MCF 10A (cell line): ENCODE data around the gene SLC44A3. TPM values are rescaled to one million over a fixed set of nuclear protein-coding genes. Genes with fewer than 3 reads are reported as not detected.

ENCODE experiments used
- BruUV-seq: library from RNA; stranded (reverse); fragments of 400-500 nt; replicated peaks from 2 replicates; lab custom pipeline; 2021; lab: Mats Ljungman, UMichigan
- CTCF ChIA-PET: fragments of 300-600 bp; sonication (Branson Sonifier 250); formaldehyde crosslinking; extraction: SDS; loops from one replicate; lab custom pipeline; 2021; ENCODE audit warnings: antibody characterized with exemption, inconsistent platforms; lab: Yijun Ruan, JAX
- POLR2A ChIA-PET: fragments of 300-600, 350-650 bp; sonication (Branson Sonifier 250); formaldehyde crosslinking; extraction: SDS; loops from one replicate; lab custom pipeline; 2020; ENCODE audit warnings: antibody characterized with exemption, inconsistent platforms; lab: Yijun Ruan, JAX
- DNase-seq: peaks from one replicate; pipeline ENCODE4 v3.0.0-alpha.2; 2018; ENCODE audit not compliant: unreplicated experiment
- H3K27ac Mint-ChIP-seq: one replicate; pipeline ENCODE4 v1.8.0; 2022; ENCODE audit warnings: mild to moderate bottlenecking, low read depth, mixed read lengths; ENCODE audit not compliant: unreplicated experiment
- H3K27me3 Mint-ChIP-seq: one replicate; pipeline ENCODE4 v1.8.0; 2022; ENCODE audit warnings: mixed read lengths; ENCODE audit not compliant: insufficient read depth, unreplicated experiment
- H3K36me3 Mint-ChIP-seq: one replicate; pipeline ENCODE4 v1.8.0; 2022; ENCODE audit warnings: mild to moderate bottlenecking, moderate library complexity, mixed read lengths; ENCODE audit not compliant: insufficient read depth, unreplicated experiment
- H3K4me1 Mint-ChIP-seq: one replicate; pipeline ENCODE4 v1.8.0; 2022; ENCODE audit warnings: mixed read lengths; ENCODE audit not compliant: insufficient read depth, unreplicated experiment
- H3K4me3 Mint-ChIP-seq: one replicate; pipeline ENCODE4 v1.8.0; 2022; ENCODE audit warnings: mild to moderate bottlenecking, moderate library complexity, mixed read lengths; ENCODE audit not compliant: unreplicated experiment
- H3K9me3 Mint-ChIP-seq: one replicate; pipeline ENCODE4 v1.8.0; 2022; ENCODE audit warnings: mixed read lengths; ENCODE audit not compliant: unreplicated experiment
- intact Hi-C: fragments of 100-400 bp; cut with micrococcal nuclease; formaldehyde crosslinking; loops from 2 replicates; pipeline ENCODE4 v1.14.1; 2022
- total RNA-seq: library from RNA; stranded (reverse); gene quantifications from 2 replicates; pipeline ENCODE4 v1.2.3, GENCODE V29; 2022
- TF ChIP-seq, protein P1 (sequence below): fragments of 200-600 bp; IDR thresholded peaks from one replicate; pipeline ENCODE4 v1.8.0; 2022; ENCODE audit warnings: antibody characterized with exemption, mild to moderate bottlenecking; ENCODE audit not compliant: unreplicated experiment

Gene SLC44A3
- total RNA-seq, 1 experiment from 2014 or later, result 2.8 TPM

- no TSS peak for BruUV-seq
Observed at GRCh38 chr1:94773296-94773809, 46.8 kb upstream of the SLC44A3 start.

GRCh38 chr1:94773931-94774422 is 46.2 kb upstream of the SLC44A3 start:
- peaks cover 3% of the 10 kb centered on the region for H3K4me1 Mint-ChIP-seq
- ChIA-PET POLR2A (no interaction called here), CTCF (interaction anchor here (0.6 to 1.0 kb wide), 2 partner anchors 11 to 258 kb away, joined by 3 to 4 read pairs; no protein-coding TSS in a partner anchor)
- H3K9me3 Mint-ChIP-seq, result no peaks in the 10 kb centered on the region
- TF ChIP-seq, protein P1, sequence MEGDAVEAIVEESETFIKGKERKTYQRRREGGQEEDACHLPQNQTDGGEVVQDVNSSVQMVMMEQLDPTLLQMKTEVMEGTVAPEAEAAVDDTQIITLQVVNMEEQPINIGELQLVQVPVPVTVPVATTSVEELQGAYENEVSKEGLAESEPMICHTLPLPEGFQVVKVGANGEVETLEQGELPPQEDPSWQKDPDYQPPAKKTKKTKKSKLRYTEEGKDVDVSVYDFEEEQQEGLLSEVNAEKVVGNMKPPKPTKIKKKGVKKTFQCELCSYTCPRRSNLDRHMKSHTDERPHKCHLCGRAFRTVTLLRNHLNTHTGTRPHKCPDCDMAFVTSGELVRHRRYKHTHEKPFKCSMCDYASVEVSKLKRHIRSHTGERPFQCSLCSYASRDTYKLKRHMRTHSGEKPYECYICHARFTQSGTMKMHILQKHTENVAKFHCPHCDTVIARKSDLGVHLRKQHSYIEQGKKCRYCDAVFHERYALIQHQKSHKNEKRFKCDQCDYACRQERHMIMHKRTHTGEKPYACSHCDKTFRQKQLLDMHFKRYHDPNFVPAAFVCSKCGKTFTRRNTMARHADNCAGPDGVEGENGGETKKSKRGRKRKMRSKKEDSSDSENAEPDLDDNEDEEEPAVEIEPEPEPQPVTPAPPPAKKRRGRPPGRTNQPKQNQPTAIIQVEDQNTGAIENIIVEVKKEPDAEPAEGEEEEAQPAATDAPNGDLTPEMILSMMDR, result no peak
- no peaks in the 10 kb centered on the region for H3K27me3 Mint-ChIP-seq
- H3K27ac Mint-ChIP-seq, result no peak overlapping the region
- peak; percentile 66 for DNase-seq
- no peaks in the 10 kb centered on the region for H3K36me3 Mint-ChIP-seq
- intact Hi-C loops, result no loop called here
- no peak overlapping the region for H3K4me3 Mint-ChIP-seq
- no TSS peak for BruUV-seq

More at GRCh38 chr1:94773296-94773809, 46.8 kb upstream of the SLC44A3 start:
- H3K4me1 Mint-ChIP-seq, result peaks cover 4% of the 10 kb centered on the region
- no peak overlapping the region for H3K4me3 Mint-ChIP-seq
- no peak for DNase-seq
- CTCF ChIA-PET, result interaction anchor here (1.0 kb wide), 1 partner anchor 12 kb away, joined by 3 read pairs; no protein-coding TSS in a partner anchor
- intact Hi-C loops, result no loop called here
- H3K9me3 Mint-ChIP-seq, result no peaks in the 10 kb centered on the region
- no peak overlapping the region for H3K27ac Mint-ChIP-seq
- no peaks in the 10 kb centered on the region for H3K27me3 Mint-ChIP-seq
- TF ChIP-seq, protein P1, result no peak
- no peaks in the 10 kb centered on the region for H3K36me3 Mint-ChIP-seq
- POLR2A ChIA-PET, result interaction anchor here (0.7 kb wide), 1 partner anchor 1392 kb away, joined by 3 read pairs; no protein-coding TSS in a partner anchor

- intact Hi-C loops, result no loop called here
- H3K4me3 Mint-ChIP-seq, result no peak overlapping the region
- H3K27me3 Mint-ChIP-seq, result no peaks in the 10 kb centered on the region
- no peaks in the 10 kb centered on the region for H3K4me1 Mint-ChIP-seq
- CTCF ChIA-PET, result interaction anchor here (0.7 to 0.8 kb wide), 2 partner anchors 15 to 124 kb away, joined by 3 read pairs; no protein-coding TSS in a partner anchor
- no peak overlapping the region for H3K27ac Mint-ChIP-seq
- no peaks in the 10 kb centered on the region for H3K36me3 Mint-ChIP-seq
- no peak for DNase-seq
- BruUV-seq, result no TSS peak
- no peaks in the 10 kb centered on the region for H3K9me3 Mint-ChIP-seq
- TF ChIP-seq, protein P1, result no peak
- POLR2A ChIA-PET, result no interaction called here
Observed at GRCh38 chr1:94776474-94776873, 43.7 kb upstream of the SLC44A3 start.

DNA sequence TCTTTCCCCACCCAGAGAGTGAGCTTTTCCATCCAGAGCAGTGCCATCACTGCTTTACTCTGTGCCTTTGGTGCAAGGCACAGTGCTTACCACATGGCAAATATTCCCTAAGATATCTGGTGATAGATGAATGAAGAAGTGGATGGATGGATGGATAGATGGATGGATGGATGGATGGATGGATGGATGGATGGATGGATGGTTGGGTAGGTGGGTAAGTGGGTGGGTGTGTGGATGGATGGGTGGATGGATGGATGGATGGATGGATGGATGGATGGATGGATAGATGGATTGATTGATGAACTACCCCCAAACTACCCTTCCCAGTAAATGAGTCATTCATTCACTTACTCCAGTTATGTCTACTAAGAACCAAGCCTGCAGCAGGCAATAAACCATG is 42.9 kb upstream of the SLC44A3 start:
- Mint-ChIP-seq H3K36me3 (no peaks in the 10 kb centered on the region), H3K4me3 (no peak overlapping the region), H3K27me3 (no peaks in the 10 kb centered on the region), H3K27ac (no peak overlapping the region), H3K9me3 (no peaks in the 10 kb centered on the region), H3K4me1 (no peaks in the 10 kb centered on the region)
- ChIA-PET CTCF (interaction anchor here (0.5 to 0.9 kb wide), 3 partner anchors 29 to 710 kb away, joined by 3 read pairs; no protein-coding TSS in a partner anchor), POLR2A (no interaction called here)
- intact Hi-C loops, result no loop called here
- TF ChIP-seq, protein P1, result no peak
- no peak for DNase-seq
- no TSS peak for BruUV-seq
